ENCODE measurements around the gene BUD31.

DNA sequence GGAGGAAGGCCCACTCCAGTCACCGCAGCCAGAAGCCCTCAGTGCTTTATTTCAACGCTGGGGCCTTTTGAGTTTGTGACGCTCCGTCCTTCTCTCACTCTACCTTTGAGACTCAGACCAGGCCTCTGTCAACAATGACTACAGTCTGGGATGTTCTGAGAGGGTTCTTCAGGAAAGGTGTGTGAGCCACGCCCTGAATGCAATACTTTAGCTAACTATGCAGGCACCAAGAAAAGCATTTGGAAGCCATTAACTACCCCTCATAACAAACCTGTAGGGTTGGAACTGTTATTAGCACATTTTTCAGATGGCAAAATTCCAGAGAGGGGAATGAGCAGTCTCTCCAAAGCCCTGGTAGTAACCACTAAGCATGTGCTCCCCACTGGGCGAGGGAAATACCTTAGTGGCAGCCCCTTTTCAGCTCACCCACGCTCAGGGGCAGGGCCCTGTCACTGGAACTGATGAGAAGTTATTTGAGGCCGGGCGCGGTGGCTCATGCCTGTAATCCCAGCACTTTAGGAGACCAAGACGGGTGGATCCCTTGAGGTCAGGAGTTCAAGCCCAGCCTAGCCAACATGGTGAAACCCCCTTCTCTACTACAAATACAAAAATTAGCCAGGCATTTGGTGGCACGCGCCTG lies 39.9 kb upstream of the BUD31 start:
- TF ChIP-seq, protein P1, sequence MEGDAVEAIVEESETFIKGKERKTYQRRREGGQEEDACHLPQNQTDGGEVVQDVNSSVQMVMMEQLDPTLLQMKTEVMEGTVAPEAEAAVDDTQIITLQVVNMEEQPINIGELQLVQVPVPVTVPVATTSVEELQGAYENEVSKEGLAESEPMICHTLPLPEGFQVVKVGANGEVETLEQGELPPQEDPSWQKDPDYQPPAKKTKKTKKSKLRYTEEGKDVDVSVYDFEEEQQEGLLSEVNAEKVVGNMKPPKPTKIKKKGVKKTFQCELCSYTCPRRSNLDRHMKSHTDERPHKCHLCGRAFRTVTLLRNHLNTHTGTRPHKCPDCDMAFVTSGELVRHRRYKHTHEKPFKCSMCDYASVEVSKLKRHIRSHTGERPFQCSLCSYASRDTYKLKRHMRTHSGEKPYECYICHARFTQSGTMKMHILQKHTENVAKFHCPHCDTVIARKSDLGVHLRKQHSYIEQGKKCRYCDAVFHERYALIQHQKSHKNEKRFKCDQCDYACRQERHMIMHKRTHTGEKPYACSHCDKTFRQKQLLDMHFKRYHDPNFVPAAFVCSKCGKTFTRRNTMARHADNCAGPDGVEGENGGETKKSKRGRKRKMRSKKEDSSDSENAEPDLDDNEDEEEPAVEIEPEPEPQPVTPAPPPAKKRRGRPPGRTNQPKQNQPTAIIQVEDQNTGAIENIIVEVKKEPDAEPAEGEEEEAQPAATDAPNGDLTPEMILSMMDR (conservative IDR thresholded peaks at IDR 0.05; ENCODE audit: low read depth, low read length): no peak
- TF ChIP-seq POLR2A (IDR thresholded peaks at IDR 0.05; ENCODE audit: low read depth, low read length): no peak

All from IMR-90 (cell line).